ENCODE data around the gene PRR16. TPM values are rescaled to one million over a fixed set of nuclear protein-coding genes. Genes with fewer than 3 reads are reported as not detected.

Gene PRR16
- total RNA-seq, 1 experiment from 2014 or later, result 5.0 TPM

GRCh38 chr5:120552638-120553037 is 88.5 kb downstream of the PRR16 start:
- Histone ChIP-seq H3K4me2 (no peak overlapping the region), H3K27ac (no peak overlapping the region), H2AFZ (no peak overlapping the region), H3K27me3 (ENCODE audit: insufficient read depth, low read depth) (no peaks in the 10 kb centered on the region), H3K4me1 (replicated peaks; ENCODE audit: insufficient read depth) (no peaks in the 10 kb centered on the region), H3K4me3 (no peak overlapping the region), H4K20me1 (ENCODE audit: insufficient read depth) (no peaks in the 10 kb centered on the region), H3K36me3 (ENCODE audit: low read depth) (no peaks in the 10 kb centered on the region), H3K79me2 (ENCODE audit: low read depth) (no peaks in the 10 kb centered on the region), H3K9me2 (ENCODE audit: insufficient read depth) (no peaks in the 10 kb centered on the region), H3F3A (ENCODE audit: insufficient read depth, low read depth) (no peaks in the 10 kb centered on the region), H3K9me3 (ENCODE audit: insufficient read depth, low read depth) (no peaks in the 10 kb centered on the region)
- DNase-seq, result no peak
- no peak for TF ChIP-seq CTCF (conservative IDR thresholded peaks at IDR 0.05)
- no peak for TF ChIP-seq EZH2 (IDR thresholded peaks at IDR 0.05; ENCODE audit: low read depth)
- ChIA-PET CTCF (no interaction called here), POLR2A (ENCODE audit: unreplicated experiment) (no interaction called here)
- no TSS peak for BruUV-seq (replicated peaks)
- intact Hi-C loops (cut with micrococcal nuclease; ENCODE audit: unreplicated experiment), result no loop called here

- ChIA-PET CTCF (no interaction called here), POLR2A (ENCODE audit: unreplicated experiment) (no interaction called here)
- intact Hi-C loops (cut with micrococcal nuclease; ENCODE audit: unreplicated experiment), result no loop called here
Measured at GRCh38 chr5:120555345-120555744, 91.2 kb downstream of the PRR16 start.

GRCh38 chr5:120564013-120564412 is 99.9 kb downstream of the PRR16 start:
- no TSS peak for BruUV-seq (replicated peaks)
- H4K20me1 ChIP-seq (ENCODE audit: insufficient read depth), result no peaks in the 10 kb centered on the region
- no peaks in the 10 kb centered on the region for H3K79me2 ChIP-seq (ENCODE audit: low read depth)
- 0 out of 2 replicates have a peak, but pooled peaks cover 7% of the 10 kb centered on the region for H3K9me2 ChIP-seq (ENCODE audit: insufficient read depth)
- no peak for DNase-seq
- H3K36me3 ChIP-seq (ENCODE audit: low read depth), result no peaks in the 10 kb centered on the region
- intact Hi-C loops (cut with micrococcal nuclease; ENCODE audit: unreplicated experiment), result no loop called here
- no peak overlapping the region for H3K4me3 ChIP-seq
- POLR2A ChIA-PET (ENCODE audit: unreplicated experiment), result no interaction called here
- H3K4me2 ChIP-seq, result no peak overlapping the region
- TF ChIP-seq EZH2 (IDR thresholded peaks at IDR 0.05; ENCODE audit: low read depth) (no peak), CTCF (conservative IDR thresholded peaks at IDR 0.05) (no peak)
- no peaks in the 10 kb centered on the region; the same call in 1 of the 2 replicates for H3K9me3 ChIP-seq (ENCODE audit: insufficient read depth, low read depth)
- CTCF ChIA-PET, result no interaction called here
- no peak overlapping the region for H3K27ac ChIP-seq
- no peaks in the 10 kb centered on the region for H3K27me3 ChIP-seq (ENCODE audit: insufficient read depth, low read depth)
- no peaks in the 10 kb centered on the region for H3F3A ChIP-seq (ENCODE audit: insufficient read depth, low read depth)
- H2AFZ ChIP-seq, result no peak overlapping the region
- no peaks in the 10 kb centered on the region for H3K4me1 ChIP-seq (replicated peaks; ENCODE audit: insufficient read depth)

More at GRCh38 chr5:120555345-120555744, 91.2 kb downstream of the PRR16 start:
- no peak for DNase-seq
- BruUV-seq (replicated peaks), result no TSS peak
- Histone ChIP-seq H3K27ac (no peak overlapping the region), H3K4me3 (no peak overlapping the region), H3K4me2 (no peak overlapping the region), H4K20me1 (ENCODE audit: insufficient read depth) (no peaks in the 10 kb centered on the region), H3K27me3 (ENCODE audit: insufficient read depth, low read depth) (no peaks in the 10 kb centered on the region), H3F3A (ENCODE audit: insufficient read depth, low read depth) (no peaks in the 10 kb centered on the region), H2AFZ (no peak overlapping the region), H3K9me2 (ENCODE audit: insufficient read depth) (no peaks in the 10 kb centered on the region; the same call in 1 of the 2 replicates), H3K79me2 (ENCODE audit: low read depth) (no peaks in the 10 kb centered on the region), H3K9me3 (ENCODE audit: insufficient read depth, low read depth) (no peaks in the 10 kb centered on the region; the same call in 1 of the 2 replicates), H3K36me3 (ENCODE audit: low read depth) (no peaks in the 10 kb centered on the region), H3K4me1 (replicated peaks; ENCODE audit: insufficient read depth) (no peaks in the 10 kb centered on the region)
- TF ChIP-seq CTCF (conservative IDR thresholded peaks at IDR 0.05), result no peak
- no peak for TF ChIP-seq EZH2 (IDR thresholded peaks at IDR 0.05; ENCODE audit: low read depth)
